ENCODE data around the gene BHLHE40. TPM values are rescaled to one million over a fixed set of nuclear protein-coding genes. Genes with fewer than 3 reads are reported as not detected.

Gene BHLHE40
- total RNA-seq, 1 donor from 2014 or later: 96.3 TPM

GRCh38 chr3:5029715-5030114 is 50.5 kb downstream of the BHLHE40 start:
- TF ChIP-seq, protein P1, sequence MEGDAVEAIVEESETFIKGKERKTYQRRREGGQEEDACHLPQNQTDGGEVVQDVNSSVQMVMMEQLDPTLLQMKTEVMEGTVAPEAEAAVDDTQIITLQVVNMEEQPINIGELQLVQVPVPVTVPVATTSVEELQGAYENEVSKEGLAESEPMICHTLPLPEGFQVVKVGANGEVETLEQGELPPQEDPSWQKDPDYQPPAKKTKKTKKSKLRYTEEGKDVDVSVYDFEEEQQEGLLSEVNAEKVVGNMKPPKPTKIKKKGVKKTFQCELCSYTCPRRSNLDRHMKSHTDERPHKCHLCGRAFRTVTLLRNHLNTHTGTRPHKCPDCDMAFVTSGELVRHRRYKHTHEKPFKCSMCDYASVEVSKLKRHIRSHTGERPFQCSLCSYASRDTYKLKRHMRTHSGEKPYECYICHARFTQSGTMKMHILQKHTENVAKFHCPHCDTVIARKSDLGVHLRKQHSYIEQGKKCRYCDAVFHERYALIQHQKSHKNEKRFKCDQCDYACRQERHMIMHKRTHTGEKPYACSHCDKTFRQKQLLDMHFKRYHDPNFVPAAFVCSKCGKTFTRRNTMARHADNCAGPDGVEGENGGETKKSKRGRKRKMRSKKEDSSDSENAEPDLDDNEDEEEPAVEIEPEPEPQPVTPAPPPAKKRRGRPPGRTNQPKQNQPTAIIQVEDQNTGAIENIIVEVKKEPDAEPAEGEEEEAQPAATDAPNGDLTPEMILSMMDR (conservative IDR thresholded peaks at IDR 0.05; ENCODE audit: low read depth, low read length): no peak
- no peak for DNase-seq (ENCODE audit: low read depth)

GRCh38 chr3:5030152-5030551 is 50.9 kb downstream of the BHLHE40 start:
- TF ChIP-seq, protein P1 (conservative IDR thresholded peaks at IDR 0.05; ENCODE audit: low read depth, low read length): no peak
- DNase-seq (ENCODE audit: low read depth): no peak
- H3K4me3 ChIP-seq (ENCODE audit: low read depth, low read length): no peak overlapping the region

More at GRCh38 chr3:5029715-5030114, 50.5 kb downstream of the BHLHE40 start:
- no peak overlapping the region for H3K4me3 ChIP-seq (ENCODE audit: low read depth, low read length)

DNA sequence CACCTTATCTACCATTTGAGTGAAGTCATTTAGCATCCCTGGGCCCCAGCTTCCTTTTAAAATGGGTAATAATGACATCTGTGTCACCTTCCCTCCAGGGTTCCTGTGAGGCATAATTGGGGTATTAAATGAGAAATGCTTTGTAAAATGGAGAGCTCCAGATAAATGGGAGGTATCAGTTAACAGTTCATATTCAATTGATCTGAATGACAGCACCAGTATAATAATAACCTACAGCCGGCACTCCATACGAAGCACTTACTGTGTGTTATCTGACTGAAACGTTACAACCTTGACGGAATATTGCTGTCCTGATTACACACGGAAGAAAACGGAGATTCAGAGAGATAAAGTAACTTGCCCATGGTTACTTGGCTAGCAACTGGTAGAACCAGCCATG is 53.6 kb downstream of the BHLHE40 start:
- no peak overlapping the region for H3K4me3 ChIP-seq (ENCODE audit: low read depth, low read length)
- DNase-seq (ENCODE audit: low read depth): no peak
- TF ChIP-seq, protein P1 (conservative IDR thresholded peaks at IDR 0.05; ENCODE audit: low read depth, low read length): no peak

Other genes starting within 250 kb of the BHLHE40 start
- 23.7 and 31.1 TPM in 2 replicates for gene ARL8B, start 142.9 kb downstream of the BHLHE40 start, total RNA-seq
- gene EDEM1, start 208.3 kb downstream of the BHLHE40 start, total RNA-seq: 27.1 and 50.6 TPM in 2 replicates